HFFc6 (cell line): ENCODE measurements around the gene MDFI. TPM values are rescaled to one million over a fixed set of nuclear protein-coding genes. Genes with fewer than 3 reads are reported as not detected.
A peak's percentile ranks its signal among the peaks of the same experiment; 100 is the strongest.

Source experiments
- DNase-seq: peaks from one replicate; pipeline ENCODE4 v3.0.0-alpha.2; 2018
- H3K27ac Mint-ChIP-seq: 2 replicates; pipeline ENCODE4 v1.8.0; 2020; ENCODE audit warnings: mild to moderate bottlenecking, mixed read lengths
- H3K27me3 Mint-ChIP-seq: 2 replicates; pipeline ENCODE4 v1.8.0; 2021; ENCODE audit warnings: mild to moderate bottlenecking, moderate library complexity, mixed read lengths; ENCODE audit not compliant: insufficient read depth
- H3K36me3 Mint-ChIP-seq: 2 replicates; pipeline ENCODE4 v1.8.0; 2021; ENCODE audit warnings: low read depth, mixed read lengths
- H3K4me1 Mint-ChIP-seq: 2 replicates; pipeline ENCODE4 v1.8.0; 2020; ENCODE audit warnings: low read depth, mixed read lengths
- H3K4me3 Mint-ChIP-seq: 2 replicates; pipeline ENCODE4 v1.8.0; 2020; ENCODE audit warnings: mild to moderate bottlenecking, moderate library complexity, mixed read lengths
- H3K9me3 Mint-ChIP-seq: 2 replicates; pipeline ENCODE4 v1.8.0; 2020; ENCODE audit warnings: mild to moderate bottlenecking, mixed read lengths
- total RNA-seq, 6 experiments: library from RNA; stranded (reverse); fragmentation: NEBNext Ultra II Directional; extraction: Animal tissue kit (Norgen Biotek cat#: 25700); gene quantifications; 2 replicates in 1 of 6; 3 replicates in 5 of 6; pipeline ENCODE4 v1.2.3, GENCODE V29; 2021
- TF ChIP-seq, protein P1 (sequence below): fragments of 200-600 bp; sonication (generic); IDR thresholded peaks from 2 replicates; pipeline ENCODE4 v1.5.0; 2021; ENCODE audit warnings: antibody characterized with exemption, mild to moderate bottlenecking

MDFI gene
- total RNA-seq, 6 experiments from 2014 or later = 0.38 to 0.96 TPM; not detected in 4

DNA sequence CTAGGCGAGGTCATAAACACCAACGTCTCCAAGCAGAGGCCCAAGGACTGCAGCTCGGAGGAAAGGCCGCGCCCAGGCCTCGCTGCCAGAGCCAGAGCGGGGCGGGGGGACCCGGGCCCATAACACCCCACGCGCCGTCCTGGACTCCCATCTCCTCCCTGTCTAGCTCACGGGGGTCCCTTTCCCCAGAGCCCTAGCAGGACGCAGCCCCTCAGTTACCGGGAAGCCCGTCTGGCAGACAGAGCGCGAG is 44.9 kb downstream of the MDFI start:
- Mint-ChIP-seq H3K4me1 (peaks cover 10% of the 10 kb centered on the region), H3K4me3 (peak overlapping the region; percentile 41; the same call in 1 of the 2 replicates), H3K9me3 (no peaks in the 10 kb centered on the region), H3K27me3 (peaks cover 6% of the 10 kb centered on the region), H3K36me3 (no peaks in the 10 kb centered on the region), H3K27ac (no peak overlapping the region)
- TF ChIP-seq, protein P1, sequence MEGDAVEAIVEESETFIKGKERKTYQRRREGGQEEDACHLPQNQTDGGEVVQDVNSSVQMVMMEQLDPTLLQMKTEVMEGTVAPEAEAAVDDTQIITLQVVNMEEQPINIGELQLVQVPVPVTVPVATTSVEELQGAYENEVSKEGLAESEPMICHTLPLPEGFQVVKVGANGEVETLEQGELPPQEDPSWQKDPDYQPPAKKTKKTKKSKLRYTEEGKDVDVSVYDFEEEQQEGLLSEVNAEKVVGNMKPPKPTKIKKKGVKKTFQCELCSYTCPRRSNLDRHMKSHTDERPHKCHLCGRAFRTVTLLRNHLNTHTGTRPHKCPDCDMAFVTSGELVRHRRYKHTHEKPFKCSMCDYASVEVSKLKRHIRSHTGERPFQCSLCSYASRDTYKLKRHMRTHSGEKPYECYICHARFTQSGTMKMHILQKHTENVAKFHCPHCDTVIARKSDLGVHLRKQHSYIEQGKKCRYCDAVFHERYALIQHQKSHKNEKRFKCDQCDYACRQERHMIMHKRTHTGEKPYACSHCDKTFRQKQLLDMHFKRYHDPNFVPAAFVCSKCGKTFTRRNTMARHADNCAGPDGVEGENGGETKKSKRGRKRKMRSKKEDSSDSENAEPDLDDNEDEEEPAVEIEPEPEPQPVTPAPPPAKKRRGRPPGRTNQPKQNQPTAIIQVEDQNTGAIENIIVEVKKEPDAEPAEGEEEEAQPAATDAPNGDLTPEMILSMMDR = no peak
- no peak for DNase-seq

DNA sequence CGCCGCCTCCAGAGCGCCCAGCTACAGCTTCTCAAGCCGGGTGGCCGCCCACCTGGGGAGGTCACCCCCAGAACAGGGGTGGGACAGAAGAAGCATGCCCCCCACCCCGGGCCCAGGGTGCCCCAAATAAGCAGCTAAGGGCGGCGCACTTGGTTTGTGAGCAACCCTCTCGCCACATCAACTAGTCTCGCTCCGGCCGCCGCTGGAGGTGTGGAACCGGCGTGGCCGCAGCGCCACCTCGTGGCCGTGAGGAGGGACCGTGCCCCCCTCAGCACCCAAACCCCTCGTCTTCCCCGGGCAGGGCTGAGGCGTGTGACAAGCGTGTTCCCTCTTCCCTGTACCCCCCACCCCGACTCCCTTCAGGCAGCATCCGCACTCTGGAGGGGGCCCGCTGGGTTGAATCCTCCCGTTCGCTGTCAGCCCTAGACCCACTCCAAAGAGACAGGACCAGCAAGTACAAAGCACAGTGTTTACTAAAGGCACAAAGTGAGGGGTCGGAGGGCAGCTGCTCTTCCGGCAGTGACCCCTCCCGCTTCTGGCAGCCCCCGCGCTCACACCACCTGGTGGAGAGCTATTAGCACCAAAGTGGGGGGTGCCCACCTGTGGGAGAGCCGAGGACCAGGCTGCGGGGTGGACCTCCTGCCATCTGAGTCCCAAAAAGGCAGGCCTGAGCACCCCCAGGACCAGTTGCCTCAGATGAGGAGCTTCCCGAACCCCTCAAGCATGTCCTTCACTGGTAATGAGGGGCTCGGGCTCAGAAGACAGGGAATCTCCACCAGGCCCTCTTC is 45.4 kb downstream of the MDFI start:
- Mint-ChIP-seq H3K36me3 (no peaks in the 10 kb centered on the region), H3K4me1 (peaks cover 13% of the 10 kb centered on the region), H3K4me3 (peak overlapping the region; percentile 41; the same call in 1 of the 2 replicates), H3K27me3 (peaks cover 4% of the 10 kb centered on the region), H3K9me3 (no peaks in the 10 kb centered on the region), H3K27ac (no peak overlapping the region)
- TF ChIP-seq, protein P1 = peak; percentile 97
- peak; percentile 36 for DNase-seq

DNA sequence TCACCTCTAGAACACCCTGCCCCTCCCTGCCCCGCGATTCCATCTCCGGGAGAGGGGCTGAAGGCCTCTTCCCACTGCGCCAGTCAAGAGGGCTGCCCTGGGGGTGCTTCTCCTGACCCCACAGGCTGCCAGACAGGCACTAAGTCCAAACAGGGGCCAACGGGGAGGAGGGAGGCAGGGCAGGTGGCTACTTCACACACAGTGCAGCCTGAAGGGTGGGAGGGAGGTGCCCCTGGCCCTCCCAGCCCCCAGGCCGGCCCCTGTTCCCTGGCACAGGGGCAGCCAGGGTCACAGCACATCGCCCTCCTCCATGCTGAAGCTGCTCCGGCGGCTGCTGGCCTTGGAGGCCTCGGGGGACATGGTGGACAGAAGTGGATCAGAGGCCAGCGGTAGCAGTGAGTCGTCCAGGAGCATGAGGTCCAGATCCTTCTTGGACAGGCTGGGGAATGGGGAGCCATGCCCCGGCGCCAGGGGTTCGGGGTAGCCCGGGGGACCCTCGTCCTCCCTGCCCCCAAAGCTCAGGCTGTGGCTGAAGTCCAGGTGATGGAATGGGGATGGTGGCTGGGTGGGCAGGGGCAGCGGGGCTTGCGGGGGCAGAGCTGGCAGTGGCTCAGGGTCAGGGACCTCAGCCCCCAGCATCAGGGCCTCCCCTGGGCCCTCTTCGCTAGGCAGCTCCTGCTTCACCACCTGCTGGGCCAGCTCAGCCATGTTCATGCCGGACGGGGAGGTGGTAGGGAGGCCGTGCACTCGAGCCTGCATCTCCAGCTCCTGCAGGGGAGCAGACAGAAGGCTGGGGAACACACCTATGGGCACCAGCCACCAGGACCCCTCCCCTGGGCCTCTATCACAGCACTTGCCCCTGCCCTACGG is 46.3 kb downstream of the MDFI start:
- peaks cover 19% of the 10 kb centered on the region for H3K4me1 Mint-ChIP-seq
- no peaks in the 10 kb centered on the region for H3K27me3 Mint-ChIP-seq
- H3K9me3 Mint-ChIP-seq = no peaks in the 10 kb centered on the region
- TF ChIP-seq, protein P1 = no peak
- DNase-seq = no peak
- H3K27ac Mint-ChIP-seq = no peak overlapping the region
- H3K4me3 Mint-ChIP-seq = no peak overlapping the region
- H3K36me3 Mint-ChIP-seq = no peaks in the 10 kb centered on the region

DNA sequence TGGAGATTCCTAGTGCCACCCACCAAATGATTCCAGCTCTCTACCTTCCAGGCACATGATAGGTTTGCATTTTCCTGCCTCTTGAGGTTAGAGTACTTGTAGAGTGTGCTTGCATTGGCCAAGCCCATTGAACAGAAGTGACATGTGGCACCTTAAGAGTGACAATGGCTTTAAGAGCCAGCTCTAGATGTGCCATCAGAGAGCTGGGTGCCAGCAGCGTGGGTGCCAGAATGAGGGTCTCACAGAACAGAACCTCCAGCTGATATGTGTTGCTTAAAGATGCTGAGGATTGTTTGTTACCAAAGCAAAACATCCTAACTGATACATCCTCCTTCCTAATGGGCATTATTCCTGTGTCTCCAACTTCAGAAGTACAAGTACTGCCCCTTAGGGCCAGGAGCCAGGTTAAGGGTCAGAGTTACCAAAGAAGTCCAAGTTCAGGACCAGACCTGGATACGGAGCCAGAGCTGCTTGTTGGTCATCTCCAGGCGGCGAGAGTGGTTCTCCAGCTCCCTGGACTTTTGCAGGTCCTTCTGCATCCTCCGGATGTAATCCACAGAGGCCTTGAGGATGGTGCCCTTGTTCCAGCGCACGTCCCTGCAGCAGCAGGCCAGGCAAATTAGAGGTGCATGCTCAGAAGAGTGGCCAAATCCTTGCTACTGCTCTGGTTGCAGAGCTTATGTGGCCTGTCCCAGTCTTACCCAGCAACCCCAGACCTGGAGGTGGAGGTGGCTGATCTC is 47.5 kb downstream of the MDFI start:
- TF ChIP-seq, protein P1 = no peak
- H3K27ac Mint-ChIP-seq = no peak overlapping the region

DNA sequence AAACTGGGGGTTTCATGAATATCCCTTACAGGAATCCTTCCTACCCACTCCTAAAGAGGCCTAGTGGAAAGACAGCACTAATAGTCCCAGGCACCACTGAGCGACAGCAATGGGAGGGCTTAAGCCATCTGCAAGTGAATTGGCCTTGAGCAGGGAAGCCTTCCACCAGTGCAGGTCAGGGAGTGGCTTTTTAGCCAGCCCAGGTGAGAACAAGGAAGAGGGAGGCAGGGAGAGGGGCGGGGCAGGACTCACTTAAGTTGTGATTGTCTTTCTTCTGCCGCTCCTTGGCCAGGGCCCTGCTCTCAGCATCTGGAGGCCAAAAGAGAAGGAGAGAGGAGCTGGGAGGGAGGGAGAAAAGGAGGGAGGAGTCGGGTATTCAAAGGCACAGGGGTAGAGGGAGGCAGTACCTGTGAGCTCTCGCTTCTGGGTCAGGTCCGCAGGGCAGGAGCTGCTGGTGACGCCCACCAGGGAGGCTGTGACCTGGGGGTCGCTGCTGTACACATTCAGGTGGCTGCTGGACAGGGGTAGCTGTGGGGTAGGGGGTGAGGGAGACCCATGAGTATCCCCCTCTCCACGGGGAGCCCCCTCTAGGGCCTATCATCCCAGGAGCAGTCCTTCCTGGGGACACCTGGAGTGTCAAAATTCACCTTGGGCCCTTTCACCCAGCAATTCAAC is 49.4 kb downstream of the MDFI start:
- Mint-ChIP-seq H3K36me3 (no peaks in the 10 kb centered on the region), H3K4me1 (peaks cover 34% of the 10 kb centered on the region), H3K27ac (no peak overlapping the region), H3K9me3 (no peaks in the 10 kb centered on the region), H3K27me3 (peaks cover 2% of the 10 kb centered on the region; the same call in 1 of the 2 replicates), H3K4me3 (no peak overlapping the region)
- TF ChIP-seq, protein P1 = no peak
- no peak for DNase-seq

More for the DNA sequence above, 47.5 kb downstream of the MDFI start:
- DNase-seq = no peak
- H3K36me3 Mint-ChIP-seq = no peaks in the 10 kb centered on the region
- no peaks in the 10 kb centered on the region for H3K9me3 Mint-ChIP-seq
- peaks cover 23% of the 10 kb centered on the region for H3K4me1 Mint-ChIP-seq
- no peak overlapping the region for H3K4me3 Mint-ChIP-seq
- H3K27me3 Mint-ChIP-seq = no peaks in the 10 kb centered on the region
